Measurements from ENCODE around the gene TNK2.
A peak's percentile ranks its signal among the peaks of the same experiment; 100 is the strongest.
"Not testable (repeated sequence)": the region's sequence is repeated elsewhere in the genome, so short reads cannot be mapped to it uniquely, and the experiment has no call there.

The TNK2 gene

GRCh38 chr3:195816276-195816913 lies 92.0 kb downstream of the TNK2 start:
- not testable (repeated sequence) for DNase-seq

GRCh38 chr3:195815169-195815771 lies 93.1 kb downstream of the TNK2 start:
- no peak for DNase-seq

- peak in 1 of 3 experiments; percentile 10 for DNase-seq
Measured at GRCh38 chr3:195813916-195814640, 94.3 kb downstream of the TNK2 start.
